Erythroblast (primary cell): Measurements from ENCODE around the gene CACNA1D.

Experiments used
- GATA1 ChIP-seq: IDR thresholded peaks from 2 replicates; pipeline ENCODE4 v1.6.1; 2011; ENCODE audit warnings: low read depth, mild to moderate bottlenecking, control low read depth, low read length, moderate library complexity
- POLR2A ChIP-seq: IDR thresholded peaks from 2 replicates; pipeline ENCODE4 v1.6.1; 2011; ENCODE audit warnings: mild to moderate bottlenecking, low read length

DNA sequence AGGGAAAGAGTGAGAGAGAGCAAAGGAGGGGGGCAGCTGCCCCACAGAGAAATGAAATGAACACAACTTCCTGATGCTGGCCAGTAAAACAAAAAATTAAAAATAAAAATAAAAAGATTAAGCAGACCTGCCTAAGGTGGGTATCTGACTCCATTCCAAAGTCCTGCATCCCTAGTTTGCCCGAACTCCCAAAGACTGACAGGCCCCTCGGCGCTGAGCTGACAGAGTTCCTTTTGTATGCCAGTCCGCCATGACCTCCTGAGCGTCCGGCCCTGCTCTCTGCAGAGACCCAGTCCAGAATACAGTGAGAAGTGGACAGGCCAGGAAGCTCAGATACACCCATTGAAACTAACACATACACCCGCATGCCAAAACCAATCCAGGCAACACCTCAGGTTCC lies 296.9 kb downstream of the CACNA1D start:
- no peak for TF ChIP-seq POLR2A
- TF ChIP-seq GATA1, result no peak
